ENCODE results near the gene SQSTM1.
"Not testable (repeated sequence)": the region's sequence is repeated elsewhere in the genome, so short reads cannot be mapped to it uniquely, and the experiment has no call there.

SQSTM1 gene

DNA sequence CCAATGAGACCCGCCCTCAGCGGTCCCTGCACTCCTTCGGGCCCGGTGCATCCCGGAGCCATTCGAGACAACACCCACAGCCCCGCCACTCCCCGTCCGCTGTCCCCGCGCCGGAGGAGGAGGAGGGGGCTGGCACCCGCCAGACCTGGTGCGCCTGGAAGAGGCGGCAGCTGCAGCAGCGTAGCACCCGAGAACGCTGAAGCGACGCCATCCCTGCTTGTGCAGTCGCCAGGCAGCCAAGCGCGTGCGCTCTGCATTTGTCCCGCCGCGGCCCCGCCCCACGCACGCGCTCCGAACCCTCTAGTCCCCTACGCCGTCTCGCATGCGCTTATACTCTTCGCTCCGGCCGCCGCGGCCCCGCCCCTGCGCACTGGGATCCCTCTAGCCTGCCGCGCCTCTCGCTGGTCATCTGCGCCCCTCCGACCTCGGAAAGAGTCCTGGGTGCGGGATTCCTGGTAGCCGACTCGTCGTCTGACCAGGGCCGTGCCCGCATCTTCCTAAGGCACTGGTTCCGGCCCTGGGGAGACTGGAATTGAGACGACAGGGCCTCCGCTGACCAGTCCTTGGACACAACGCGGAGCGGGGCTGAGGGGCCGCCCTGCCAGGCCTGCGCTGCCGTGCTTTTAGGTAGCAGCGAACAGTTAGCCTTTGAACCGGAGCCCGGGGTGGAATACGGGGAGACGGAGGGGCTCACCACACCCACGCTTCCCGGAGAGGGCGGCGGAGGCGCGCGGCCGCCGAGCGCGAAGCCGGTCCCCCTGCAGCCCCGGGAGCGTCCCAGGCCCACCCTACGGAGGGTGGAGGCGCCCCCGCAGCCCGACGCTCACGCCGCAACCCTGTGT lies 38.1 kb downstream of the SQSTM1 start, which contains the start of gene MRNIP:
Gene MRNIP, minus strand, starts transcription at position 232 of the 842 bp plus-strand sequence. Its CDS starts 21 bp downstream, at position 211.
- DNase-seq (ENCODE audit: low read depth), result peak; percentile 76

DNA sequence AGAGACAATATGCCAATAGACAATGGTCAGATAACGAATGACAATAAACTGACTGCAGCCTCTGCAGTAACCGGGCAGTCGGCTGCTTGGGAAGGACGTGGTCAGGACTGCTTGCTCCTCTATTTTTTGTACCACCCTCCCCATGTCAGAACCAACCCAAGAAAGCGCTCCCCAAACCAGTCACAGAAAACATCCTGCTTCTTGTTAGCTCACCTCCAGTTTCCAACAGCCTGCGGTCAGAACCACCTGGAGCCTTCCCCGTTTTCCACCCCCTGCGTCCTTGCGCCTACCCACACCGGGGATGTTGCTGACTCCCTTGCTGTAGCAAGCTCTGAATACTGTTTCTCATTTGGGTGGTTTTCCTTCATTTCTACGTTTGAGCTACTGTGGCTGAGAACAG lies 39.6 kb downstream of the SQSTM1 start:
- no peak for DNase-seq (ENCODE audit: low read depth)

DNA sequence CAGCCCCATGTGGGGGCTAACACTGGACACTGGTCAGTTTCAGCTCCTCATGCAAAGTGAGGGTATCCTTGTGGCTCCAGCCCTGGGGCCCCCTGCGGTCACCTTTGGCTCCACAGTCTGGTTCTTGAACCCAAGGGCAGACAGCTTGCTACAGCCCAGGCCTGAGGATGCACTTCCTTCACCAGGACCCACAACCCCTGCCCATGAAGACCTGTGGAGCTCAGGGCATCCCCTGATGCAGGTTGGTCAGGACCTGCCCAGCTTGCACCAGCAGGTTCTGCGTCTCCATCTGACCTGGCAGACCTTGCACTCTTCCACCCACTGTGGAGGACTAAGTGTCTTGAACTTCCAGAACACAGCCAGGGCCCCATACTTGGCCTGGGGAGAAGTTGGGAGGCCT lies 41.6 kb downstream of the SQSTM1 start:
- no peak for DNase-seq (ENCODE audit: low read depth)

DNA sequence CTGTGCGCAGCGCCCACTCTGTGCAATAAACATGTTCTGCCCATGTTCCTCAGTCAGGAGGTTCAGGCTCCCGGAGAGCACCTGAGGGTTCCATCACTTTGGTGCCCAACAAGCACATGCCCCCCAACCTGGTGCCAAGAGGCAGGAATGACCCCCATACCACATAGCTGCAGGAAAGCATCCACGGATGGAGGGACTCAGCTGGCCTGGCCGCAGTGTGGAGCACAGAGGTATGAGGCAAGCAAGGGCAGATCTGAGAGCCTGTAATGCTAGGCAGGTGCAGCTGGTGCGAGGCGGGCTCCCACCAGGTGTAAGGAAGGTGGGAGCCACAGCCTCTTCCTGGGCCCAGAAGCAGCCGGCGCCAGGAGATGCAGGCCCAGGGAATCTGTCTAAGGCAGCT lies 42.2 kb downstream of the SQSTM1 start:
- no peak for DNase-seq (ENCODE audit: low read depth)

DNA sequence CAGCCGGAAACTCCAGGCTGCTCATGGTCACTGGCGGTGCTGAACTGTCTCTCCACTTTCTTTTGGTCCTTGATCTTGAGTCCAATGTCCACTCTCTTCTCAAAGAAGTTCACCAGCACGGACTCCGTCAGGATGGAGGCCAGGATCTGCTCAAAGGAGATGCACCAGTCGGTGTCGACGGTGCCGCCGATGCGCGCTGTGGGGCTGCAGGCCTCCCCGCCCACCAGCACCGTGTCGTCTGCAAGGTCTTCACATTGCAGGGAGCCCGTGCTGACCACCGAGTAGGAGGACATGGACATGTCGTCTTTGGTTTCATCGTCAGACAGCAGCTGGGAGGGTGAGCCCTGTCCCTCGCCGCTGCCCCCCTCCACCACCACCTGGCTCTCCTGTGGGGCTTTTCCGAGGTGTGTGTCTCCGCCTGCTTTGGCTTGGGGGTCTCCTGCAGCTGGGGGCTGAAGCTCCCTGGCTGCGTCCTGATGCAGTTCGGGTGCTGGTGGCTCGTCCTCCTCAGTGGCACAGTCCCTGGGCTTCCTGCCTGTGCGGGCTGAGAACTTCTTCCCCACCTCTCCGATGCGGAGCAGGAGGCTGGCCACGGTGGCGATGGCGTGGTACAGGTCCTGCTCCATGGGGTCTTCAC lies 42.9 kb downstream of the SQSTM1 start:
- DNase-seq (ENCODE audit: low read depth), result no peak

DNA sequence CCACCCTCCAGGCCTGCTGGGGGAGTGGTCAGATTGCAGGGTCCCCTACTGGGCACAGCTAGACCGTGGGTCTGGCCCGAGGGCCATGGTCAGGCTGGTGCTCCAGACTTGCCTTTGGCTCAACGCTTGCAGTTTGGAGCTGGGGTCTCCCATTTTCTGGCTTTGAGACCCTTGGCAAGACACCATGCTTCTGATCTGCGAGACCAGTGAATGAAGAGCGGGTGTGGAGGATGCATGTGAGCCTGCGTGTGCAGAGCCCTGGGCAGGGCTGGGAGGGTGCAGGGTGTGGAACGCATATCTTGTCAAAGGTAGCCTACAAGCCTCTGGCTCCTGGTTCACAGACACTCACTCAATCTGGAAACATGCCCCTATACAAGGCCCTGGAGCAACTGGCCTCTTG lies 44.0 kb downstream of the SQSTM1 start:
- DNase-seq (ENCODE audit: low read depth), result no peak

DNA sequence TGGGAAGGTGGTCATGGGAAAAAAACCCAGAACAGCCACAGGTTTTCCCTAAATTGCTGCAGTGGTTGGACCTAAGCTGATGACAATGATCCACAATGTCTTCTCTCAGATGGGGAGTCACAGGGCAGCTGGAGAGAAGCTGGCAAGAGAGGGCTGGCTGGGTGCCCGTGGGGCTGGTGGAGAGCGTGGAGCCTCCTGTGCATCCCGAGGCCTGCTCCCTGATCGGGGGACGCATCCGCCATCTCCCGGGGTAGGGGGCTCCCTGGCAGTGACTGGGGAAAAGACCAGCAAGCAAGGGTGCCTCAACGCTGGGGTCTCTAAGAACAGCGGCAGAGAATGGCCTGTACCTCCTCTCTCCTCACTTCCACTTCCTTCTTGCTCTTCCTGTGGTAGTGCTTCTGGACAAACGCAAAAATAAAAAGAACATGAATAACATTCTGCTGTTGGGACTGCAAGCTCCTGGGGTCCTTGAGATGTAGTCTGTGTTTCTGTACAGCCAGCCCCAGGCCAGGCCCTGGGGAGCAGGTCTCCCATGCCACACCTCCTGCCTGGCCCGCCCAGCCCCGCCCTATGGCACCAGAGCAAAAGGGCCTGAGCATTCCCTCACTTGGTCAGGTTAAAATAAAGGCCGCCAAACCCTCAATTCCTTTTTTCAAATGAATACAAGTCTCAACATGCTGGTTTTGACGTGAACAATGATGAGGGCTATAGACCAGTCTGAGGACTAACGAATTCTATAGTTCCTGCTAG lies 45.0 kb downstream of the SQSTM1 start:
- DNase-seq (ENCODE audit: low read depth), result no peak

DNA sequence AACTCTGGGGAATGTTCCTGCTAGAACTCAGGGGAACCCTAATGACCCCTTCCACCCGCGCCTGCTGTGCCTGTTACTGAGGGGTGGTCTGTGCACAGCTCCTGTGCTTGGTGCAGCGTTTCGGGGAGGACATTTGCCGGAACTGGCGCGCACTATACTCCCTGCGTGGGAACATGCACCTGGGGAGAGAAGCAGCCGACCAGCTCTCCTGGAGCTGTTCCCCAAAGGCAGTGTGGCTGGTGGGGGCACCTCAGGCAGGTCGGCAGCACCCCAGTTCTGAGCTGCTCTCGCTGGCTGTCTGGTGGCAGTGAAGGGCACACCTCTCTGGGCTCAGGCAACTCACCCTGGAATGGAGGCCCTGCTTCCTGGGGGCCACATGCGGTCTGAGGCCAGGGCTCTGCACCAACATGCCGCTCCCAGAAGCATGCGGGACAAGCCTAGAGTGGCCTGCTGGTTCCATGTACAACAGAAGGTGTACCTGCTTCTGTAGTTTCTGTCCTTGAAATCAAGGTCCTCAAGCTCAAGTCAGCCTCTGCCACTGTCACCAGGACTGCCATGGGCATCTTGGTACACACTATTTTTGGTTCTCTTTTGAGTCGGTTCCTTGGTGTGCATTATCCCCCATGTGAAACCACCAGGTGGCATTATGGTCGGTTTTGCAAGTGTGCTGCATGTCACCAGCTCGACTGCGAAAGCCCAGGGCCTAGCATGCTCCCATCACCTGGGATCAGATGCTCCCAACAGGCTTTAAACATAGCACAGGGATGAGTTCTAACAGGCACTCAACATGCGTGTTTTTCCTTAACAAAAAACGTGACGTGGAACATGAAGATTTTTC lies 45.8 kb downstream of the SQSTM1 start:
- no peak for DNase-seq (ENCODE audit: low read depth)

DNA sequence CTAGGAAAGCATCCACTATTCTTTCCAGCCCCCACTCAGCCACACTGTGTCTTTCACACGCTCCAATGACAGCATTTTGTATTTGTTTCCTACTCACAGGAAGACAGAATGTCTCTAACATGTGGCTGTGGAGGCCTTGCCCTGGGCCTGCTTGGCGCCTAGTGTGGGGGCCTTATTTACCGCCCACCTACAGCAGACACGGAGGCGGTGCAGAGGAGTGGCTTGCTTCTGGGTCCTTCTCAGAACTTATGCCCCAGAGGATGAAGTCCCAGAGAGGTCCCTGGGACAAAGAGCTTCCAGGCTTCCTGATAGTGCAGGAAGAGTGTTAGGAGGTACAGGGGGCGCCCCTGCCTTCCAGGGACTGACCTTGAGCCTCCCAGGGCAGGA lies 46.4 kb downstream of the SQSTM1 start:
- no peak for DNase-seq (ENCODE audit: low read depth)

DNA sequence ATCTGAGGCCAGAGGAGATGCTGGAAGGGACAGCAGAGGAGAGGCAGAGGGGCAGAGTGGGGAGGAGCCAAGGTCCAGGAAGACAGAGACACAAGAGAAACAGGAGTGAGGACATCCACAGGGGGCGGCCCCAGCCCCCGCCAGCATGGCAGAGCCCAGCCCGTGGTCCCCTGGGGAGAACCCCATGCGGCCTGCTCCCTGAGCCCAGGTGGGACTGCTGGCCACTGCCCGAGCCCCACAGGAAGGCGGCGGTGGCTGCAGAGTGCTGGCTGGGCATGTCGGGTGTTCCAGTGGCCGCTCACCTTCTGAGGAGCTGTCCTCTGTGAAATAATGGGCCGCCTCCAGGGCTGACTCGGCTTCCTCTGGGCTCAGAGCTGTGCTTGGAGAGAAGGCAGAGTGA lies 46.8 kb downstream of the SQSTM1 start:
- no peak for DNase-seq (ENCODE audit: low read depth)

DNA sequence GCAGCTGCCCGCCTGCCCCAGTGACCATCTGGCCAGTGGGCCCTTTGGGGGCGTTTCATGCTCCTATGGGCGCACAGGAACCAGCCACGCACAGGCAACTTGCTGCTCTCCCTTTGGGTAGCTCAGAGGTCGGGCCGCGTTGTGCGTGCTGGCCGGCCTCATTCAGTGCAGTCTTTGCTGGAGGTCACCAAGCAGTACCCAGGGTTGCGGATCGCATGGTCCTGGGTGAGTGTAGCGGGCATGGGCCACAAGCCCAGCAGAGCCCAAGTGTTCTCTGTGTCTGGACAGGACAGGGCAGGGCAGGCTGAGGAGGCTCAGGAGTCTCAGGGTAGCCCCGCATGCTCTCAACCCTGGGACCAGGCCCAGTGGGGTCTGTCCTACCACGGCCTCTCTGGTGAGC lies 47.8 kb downstream of the SQSTM1 start:
- DNase-seq (ENCODE audit: low read depth), result no peak

DNA sequence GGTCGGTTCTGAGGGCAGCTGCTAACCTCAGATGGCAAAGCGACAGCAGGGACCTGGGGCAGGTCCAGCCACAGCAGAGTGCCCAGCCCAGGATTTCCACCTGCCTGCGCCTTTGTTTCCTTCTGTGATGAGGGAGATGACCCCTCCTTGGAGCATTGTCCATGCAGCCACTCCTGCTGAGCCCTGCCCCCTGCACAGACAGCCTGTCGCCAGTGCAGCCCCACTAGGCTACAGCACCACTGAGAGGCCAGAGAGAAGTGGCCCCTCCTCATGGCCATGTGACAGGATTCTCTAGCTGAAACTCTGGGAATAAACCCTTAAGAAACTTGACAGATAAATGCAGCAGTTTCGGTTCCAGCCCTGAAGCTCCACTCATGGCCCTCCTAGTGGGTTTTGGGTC lies 48.4 kb downstream of the SQSTM1 start:
- no peak for DNase-seq (ENCODE audit: low read depth)

DNA sequence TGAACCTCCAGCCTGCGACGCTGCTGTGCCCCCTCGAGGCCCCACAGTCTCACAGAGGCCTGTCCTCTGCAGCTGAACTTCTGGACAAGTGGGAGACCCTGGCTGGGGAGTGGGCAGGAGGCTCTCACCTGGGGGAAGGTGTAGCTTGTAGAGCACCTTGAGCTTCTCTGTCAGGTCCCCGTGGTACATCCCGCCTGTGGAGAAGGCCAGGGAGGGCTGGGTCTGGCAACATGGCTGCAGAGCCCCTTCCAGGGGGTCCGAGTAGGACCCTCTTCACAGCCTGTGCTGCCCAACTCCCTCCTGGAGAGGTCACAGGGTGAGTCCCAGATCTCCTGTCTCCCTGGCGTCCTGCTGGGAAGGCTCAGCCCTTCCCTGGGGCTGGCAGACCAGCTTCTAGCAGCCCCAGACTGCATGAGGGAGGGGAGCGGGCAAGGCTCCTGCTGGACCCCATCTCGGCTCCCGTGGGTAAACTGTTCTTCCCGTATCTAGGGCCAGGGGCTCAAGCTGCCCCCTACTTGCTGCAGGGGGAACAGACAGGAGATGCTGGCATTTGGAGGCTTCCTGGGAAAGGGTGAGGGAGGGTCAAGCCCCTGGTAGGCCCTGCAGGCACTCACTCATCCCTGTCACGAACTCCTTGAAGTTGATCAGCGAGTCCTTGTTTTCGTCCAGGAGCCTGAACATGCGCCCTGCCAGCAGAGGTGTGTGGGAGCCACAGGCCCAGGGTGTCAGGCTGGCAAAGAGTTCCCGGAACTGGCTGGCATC lies 49.1 kb downstream of the SQSTM1 start:
- DNase-seq (ENCODE audit: low read depth), result no peak

DNA sequence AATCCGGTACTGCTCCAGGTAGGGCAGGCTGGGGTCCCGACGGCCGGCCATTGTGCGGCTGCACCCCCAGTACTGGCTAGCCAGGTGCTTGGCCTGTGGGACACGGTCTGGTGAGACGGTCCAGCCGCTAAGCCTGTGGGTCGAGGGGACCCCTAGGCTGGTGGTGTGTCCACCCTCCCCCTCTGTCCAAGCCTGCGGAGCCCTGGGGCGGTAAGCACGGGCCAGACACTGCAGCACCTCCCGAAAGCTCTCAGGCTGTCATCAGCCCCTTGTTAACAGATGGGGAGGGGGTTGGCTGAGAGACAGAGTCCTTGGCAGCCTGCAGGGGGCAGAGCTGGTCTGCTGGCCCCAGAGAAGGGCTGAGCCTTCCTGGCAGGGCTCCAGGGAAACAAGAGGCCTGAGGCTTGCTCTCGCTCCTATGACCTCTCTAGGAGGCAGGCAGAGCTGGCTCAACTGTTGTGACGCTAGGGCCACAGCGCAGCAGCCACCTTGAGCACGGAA lies 49.7 kb downstream of the SQSTM1 start:
- no peak for DNase-seq (ENCODE audit: low read depth)

DNA sequence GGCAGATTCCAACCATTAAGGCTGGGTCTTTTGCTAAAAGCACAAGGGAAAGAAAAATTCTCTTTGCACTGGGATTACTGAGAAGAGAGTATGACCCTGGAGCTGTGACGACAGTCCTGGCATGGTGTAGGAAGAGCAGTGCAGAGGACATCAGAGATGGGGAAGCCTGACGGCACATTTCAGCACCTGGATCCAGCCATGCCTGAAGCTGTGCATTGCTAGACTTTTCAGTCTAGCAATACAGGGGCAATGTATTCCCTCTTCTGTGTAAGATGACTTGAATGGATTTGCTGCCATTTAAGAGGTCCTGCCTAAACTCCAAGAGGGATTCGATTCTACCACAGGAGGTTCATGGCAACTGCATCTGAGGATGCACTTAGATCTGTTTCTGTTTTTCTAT lies 50.2 kb downstream of the SQSTM1 start:
- DNase-seq (ENCODE audit: low read depth), result no peak

DNA sequence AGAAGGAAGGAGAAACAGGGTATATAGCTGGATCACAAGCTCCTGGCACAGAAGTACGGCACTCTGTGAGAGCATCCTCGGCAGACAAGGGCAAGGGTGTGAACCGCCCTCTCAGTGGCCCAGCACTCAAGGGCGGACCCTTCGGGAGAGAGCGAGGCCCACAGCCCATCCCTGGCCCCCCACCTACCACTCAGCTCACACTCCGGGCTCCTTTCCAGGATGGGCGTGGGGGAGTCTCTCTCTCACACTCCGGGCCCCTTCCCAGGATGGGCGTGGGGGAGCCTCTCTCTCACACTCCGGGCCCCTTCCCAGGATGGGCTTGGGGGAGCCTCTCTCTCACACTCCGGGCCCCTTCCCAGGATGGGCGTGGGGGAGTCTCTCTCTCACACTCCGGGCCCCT lies 50.8 kb downstream of the SQSTM1 start:
- not testable (repeated sequence) for DNase-seq (ENCODE audit: low read depth)

DNA sequence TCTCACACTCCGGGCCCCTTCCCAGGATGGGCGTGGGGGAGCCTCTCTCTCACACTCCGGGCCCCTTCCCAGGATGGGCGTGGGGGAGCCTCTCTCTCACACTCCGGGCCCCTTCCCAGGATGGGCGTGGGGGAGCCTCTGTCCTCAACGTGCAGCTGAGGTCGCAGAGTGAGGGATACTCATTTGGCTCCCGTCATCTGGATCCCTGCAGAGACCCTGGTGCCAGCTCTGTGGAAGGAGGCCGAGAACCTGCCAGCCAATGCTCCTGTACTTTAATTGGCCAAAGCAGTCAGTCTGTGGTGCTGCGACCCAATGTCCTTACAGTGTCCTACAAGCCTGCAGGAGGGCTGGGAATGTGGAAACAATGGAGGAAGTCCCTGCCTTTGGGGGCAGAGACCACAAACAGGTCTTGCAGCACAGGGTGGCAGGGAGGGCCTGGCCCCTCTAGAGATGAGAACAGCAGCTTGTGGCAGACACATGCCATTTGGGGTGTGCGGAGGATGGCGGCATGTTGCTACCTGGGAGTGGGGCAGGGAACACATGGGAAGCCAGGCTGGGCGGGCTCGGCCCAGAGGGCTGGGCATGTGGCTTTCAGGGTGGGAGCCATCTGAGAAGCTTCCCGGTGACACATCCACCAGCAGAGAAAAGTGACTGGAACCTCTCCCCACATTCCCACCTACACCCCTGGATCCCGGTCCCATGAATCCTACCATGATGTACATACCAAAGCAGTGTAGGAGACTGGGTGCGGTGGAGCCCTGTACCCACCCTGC lies 51.5 kb downstream of the SQSTM1 start:
- DNase-seq (ENCODE audit: low read depth), result no peak

DNA sequence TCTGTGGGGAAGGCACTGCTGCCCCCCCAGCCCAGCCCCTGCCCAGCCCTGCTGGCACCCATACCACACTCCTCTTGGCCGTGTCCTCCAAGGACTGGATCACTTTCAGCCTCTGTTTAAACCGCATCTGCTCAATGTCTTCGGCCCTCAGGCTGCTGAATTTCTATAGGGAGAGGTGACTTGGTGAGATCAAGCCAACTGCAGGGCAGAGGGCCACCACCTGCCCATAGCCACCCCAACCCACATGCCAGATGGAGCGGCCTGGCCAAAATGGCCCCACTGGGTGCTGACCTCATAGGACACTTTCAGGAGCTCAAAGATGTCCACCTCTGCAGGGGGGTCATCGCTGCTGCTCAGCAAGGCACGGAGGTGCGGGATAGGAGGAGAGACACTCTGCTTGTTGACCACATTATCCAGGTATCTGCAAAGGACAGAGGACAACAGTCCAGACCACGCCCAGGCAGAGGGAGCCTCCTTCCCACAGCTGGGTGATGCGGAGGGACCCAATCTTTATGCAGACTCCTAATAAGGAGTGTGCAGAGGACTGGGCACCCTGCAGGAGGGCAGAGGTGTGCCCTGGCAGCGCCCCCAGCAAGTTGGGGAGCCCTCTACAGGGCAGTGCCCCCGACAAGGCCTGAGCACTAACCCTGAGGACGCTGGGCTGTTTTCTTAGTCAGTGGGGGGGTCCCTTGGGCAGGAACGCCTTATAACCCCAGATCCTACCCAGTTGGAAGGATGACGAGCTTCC lies 52.3 kb downstream of the SQSTM1 start:
- no peak for DNase-seq (ENCODE audit: low read depth)

DNA sequence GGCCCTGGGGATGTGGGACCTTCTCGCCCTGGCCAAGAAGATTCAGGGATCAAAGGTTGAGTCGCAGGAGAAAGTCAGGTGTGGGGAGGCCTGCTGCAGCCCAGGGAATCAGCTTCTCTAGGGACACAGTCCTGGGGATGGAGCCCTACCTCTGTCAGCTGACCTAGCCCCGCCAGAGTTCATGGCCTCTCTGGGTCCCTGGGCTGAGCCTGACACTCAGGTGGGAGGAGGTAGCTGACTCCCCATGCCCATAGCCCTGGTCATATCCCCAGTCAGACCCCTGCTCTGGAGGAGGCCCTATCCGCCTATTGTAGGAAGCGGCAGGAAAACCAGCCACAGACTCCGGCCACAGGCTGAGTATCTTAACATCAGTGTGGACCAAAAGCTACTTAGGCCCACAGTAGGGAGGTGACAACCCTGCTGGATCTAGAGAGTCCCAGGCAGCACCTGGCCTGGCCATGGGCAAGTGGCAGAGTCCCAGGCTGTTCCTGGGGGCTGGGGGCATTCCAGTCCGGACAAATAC lies 52.9 kb downstream of the SQSTM1 start:
- no peak for DNase-seq (ENCODE audit: low read depth)
